NCI-H2107 treated with DMSO at 0.1 percent for 48 hours (cell line): Measurements from ENCODE around the gene SNTB2.
"Not testable (repeated sequence)": the region's sequence is repeated elsewhere in the genome, so short reads cannot be mapped to it uniquely, and the experiment has no call there.

Experiments
- DNase-seq: peaks from one replicate; lab custom pipeline; 2025; ENCODE audit not compliant: unreplicated experiment; lab: John Stamatoyannopoulos, UW

Gene SNTB2

DNA sequence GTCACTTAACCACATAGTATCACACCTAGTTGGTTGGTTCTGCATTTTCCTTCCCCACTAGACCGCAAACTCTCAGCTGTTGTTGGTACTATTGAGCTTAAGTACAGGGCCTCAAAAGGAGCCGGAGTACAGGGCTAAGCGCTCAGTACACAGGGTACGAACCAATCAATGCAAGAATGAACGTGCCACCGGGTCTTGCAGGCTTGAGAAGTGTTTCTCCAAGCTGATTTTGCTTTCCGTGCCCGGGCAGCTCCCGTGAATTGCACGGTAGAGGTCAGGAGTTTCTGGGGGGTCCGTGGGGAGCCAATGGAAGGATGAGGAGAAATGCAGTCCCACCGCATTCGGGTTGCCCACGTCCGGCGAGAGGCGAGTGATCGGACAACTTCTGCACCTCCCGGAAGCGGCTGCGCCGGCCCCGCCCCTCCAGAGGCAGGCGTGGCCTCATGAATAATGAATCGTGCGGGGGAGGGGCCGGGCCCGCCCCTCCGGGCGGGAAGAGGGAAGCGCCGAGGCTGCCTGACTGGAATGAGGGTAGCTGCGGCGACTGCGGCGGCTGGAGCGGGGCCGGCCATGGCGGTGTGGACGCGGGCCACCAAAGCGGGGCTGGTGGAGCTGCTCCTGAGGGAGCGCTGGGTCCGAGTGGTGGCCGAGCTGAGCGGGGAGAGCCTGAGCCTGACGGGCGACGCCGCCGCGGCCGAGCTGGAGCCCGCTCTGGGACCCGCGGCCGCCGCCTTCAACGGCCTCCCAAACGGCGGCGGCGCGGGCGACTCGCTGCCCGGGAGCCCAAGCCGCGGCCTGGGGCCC is at the start of gene SNTB2:
TSS of gene SNTB2 (plus strand) at position 523 of the 804 bp plus-strand sequence. CDS start at position 526, 3 bp downstream.
- DNase-seq: peak; percentile 74

DNA sequence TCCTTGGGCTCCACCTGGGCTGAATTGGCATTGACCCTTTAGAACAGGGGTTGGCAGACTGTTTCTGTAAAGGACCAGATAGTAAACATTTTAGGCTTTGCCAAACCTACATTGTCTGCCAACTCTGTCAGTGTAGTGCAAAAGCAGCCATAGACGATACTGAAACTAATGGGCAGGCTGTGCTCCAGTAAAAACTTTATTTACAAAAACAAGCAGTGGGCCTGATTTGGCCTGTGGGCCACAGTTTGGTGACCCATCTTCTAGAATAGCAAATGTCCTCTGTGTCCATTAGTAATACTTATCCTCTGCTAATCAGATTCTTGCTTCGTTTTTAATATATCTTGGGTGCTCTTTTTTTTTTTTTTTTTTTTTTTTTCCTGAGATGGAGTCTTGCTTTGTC is 48.4 kb upstream of the SNTB2 start:
- DNase-seq: no peak

- not testable (repeated sequence) for DNase-seq
Observed at GRCh38 chr16:69139464-69139863, 47.5 kb upstream of the SNTB2 start.

DNA sequence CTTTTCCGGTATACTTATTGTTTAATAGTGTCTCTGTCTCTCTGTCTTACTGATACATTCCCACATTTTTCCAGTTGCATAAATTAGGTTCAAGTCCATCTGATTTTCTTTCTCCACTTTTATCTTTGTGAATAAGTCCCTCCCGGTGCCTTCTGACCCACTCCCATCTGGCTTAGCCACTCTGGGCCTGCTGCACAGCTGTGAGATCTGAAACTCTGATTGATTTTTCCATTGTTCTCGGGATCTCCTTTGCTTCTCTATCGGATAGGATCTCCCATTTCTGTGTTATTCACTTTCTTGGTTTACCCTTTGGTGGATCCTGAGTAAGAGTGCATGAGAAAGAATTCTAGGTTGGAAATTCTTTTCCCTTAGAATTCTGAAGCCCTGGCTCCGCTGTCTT is 46.0 kb upstream of the SNTB2 start:
- DNase-seq: no peak

DNA sequence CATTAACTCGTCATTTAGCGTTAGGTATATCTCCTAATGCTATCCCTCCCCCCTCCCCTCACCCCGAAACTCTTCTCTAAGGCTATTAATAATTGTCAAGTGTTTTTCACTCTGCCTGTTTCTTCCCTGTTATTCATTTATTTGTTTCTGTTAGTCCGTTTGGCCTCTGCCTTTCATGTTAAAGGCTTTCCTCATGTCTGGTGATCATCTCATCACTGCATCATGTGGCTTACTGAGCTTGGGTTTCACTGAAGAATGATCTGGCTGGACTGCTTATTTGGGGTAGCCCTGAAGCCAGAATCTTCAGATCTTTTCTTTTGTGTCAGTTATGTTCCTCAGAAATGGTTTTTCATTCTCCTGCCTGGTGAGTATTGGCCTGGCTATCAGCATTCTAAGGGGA is 45.0 kb upstream of the SNTB2 start:
- no peak for DNase-seq

DNA sequence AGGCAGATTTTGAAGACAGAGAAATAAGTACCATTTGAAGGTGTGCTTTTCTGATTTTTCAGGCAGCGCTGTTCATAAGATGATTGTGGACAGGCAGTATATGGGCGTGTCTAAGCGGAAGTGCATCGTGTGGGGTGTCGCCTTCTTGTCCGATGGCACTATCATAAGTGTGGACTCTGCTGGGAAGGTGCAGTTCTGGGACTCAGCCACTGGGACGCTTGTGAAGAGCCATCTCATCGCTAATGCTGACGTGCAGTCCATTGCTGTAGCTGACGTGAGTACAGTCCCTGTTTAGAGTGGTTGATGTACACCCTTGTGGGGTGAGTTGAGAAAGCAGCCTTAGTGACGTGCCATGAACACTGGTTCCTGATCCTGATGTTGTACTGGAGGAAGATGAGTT is 43.8 kb upstream of the SNTB2 start:
- no peak for DNase-seq

GRCh38 chr16:69145658-69146057 is 41.3 kb upstream of the SNTB2 start:
- no peak for DNase-seq

GRCh38 chr16:69149621-69150020 is 37.3 kb upstream of the SNTB2 start:
- not testable (repeated sequence) for DNase-seq

GRCh38 chr16:69150146-69150865 is 36.7 kb upstream of the SNTB2 start:
- DNase-seq: peak; percentile 73

- no peak for DNase-seq
Observed at GRCh38 chr16:69157196-69157595, 29.8 kb upstream of the SNTB2 start.

DNA sequence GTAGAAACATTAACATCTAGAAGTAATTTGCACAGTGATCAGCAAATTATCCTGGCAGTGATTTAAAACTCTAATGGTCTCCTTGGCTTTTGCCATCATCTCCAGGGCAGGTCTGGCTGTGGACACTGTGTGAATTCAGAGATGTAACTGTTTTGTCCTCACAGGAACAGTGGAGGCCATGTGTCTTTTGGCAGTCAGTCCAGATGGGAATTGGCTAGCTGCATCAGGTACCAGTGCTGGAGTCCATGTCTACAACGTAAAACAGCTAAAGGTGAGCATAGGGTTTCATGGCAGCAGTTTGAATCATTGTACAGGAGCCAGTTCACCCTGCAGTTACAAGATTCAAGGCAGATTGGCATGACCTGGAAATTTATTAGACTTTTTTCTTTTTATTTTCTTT is 26.8 kb upstream of the SNTB2 start:
- DNase-seq: no peak

GRCh38 chr16:69165584-69165983 is 21.4 kb upstream of the SNTB2 start:
- no peak for DNase-seq

GRCh38 chr16:69166221-69166833 is 20.6 kb upstream of the SNTB2 start:
- peak; percentile 64 for DNase-seq

GRCh38 chr16:69166946-69167930 is 19.7 kb upstream of the SNTB2 start:
- no peak for DNase-seq

- no peak for DNase-seq
Observed at GRCh38 chr16:69169051-69169450, 17.9 kb upstream of the SNTB2 start.

DNA sequence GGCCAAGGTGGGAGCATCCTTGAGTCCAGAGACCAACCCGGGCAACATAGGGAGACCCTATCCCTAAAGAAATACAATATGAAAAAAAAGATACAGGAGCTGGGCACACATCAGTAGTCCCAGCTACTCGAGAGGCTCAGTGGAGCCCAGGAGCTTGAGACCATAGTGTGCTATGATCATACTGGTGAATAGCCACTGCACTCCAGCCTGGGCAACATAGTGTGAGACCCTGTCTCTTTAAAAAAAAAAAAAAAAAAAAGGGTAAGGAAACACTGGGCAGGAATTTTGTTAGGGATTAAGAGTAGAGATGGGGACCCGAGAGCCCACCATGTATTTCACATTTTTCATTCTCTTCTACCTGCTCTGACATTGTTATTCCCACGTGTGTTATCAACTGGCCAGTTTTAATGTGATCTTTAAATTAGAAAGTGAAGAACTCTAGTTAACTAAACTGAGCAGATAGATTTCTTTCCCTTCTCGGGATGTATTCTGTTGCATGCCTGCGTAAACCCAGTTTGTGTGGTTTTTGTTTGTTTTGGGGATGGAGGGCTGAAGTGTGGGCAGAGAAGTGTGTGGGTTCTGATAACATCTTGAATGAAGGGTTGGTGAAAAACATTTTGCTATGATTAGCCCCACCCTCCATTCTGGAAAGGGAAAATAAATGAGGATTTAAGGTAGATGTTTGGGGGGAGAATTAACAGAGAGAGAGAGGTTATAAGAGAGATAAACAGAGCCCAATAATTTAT is 17.2 kb upstream of the SNTB2 start:
- peak; percentile 14 for DNase-seq

GRCh38 chr16:69171325-69172084 is 15.5 kb upstream of the SNTB2 start:
- no peak for DNase-seq

DNA sequence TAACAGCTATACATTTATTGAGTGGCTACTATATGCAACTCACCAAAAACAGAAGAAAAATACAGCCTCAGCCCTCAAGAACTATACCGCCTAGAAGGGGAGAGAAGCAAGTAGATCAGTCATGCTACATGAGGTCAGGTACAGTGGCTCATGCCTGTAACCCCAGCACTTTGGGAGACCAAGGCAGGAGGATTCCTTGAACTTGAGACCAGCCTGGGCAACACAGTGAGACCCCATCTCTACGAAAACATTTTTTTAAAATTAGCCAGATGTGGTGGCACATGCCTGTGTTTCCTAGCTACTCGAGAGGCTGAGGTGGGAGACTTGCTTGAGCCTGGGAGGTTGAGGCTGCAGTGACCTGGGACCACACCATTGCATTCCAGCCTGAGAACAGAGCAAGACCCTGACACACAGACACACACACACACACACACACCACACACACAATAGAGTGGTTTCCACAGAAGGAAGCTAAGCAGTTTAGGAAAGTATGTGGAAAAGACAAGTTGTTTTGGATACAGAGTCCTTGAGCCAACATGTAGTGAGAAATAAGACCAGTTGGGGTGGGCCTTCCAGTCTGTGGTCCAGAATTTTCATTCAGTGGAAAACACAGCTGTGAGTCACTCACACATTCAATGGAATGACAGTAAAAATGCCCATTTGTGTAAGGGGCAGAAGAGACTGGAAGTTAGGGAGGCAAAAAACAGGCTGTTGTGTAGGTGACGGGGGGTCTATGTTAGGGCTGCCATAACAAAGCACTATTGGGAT is 10.7 kb upstream of the SNTB2 start:
- DNase-seq: no peak
